ENCODE results near the gene SERPINB1.

DNA sequence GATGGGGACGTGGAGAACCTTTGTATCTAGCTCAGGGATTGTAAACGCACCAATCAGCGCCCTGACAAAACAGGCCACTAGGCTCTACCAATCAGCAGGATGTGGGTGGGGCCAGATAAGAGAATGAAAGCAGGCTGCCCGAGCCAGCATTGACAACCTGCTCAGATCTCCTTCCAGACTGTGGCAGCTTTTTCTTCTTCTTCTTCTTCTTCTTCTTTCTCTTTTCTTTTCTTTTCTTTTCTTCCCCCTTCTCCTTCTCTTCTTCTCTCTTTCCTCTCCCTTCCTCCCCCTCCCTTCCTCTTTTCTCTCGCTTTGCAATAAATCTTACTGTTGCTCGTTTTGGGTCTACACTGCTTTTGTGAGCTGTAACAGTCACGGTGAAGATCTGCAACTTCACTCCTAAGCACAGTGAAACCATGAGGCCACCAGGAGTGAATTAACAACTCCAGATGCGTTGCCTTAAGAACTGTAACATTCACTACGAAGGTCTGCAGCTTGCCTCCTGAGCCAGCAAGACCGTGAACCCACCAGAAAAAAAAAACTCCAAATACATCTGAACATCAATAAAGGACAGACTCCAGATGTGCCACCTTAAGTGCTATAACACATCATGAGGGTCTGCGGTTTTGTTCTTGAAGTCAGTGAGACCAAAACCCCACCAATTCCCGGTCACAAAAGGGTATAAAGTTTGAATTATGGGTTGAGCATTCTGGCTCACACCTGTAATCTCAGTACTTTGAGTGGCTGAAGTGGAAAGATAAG lies 19.6 kb upstream of the SERPINB1 start:
- TF ChIP-seq CTCF (IDR thresholded peaks at IDR 0.05; ENCODE audit: insufficient read depth, low read length, poor library complexity, severe bottlenecking): no peak
- no peak for TF ChIP-seq EZH2phosphoT487 (conservative IDR thresholded peaks at IDR 0.05; ENCODE audit: low read length)

All from SU-DHL-6 (cell line).